KOPT-K1 (cell line): ENCODE data around the gene DRC7.
"Not testable (repeated sequence)": the region's sequence is repeated elsewhere in the genome, so short reads cannot be mapped to it uniquely, and the experiment has no call there.

ENCODE experiments used
- H3K27ac ChIP-seq: fragments of 200-600 bp; sonication (generic); 2 replicates; pipeline ENCODE4 v1.5.1; 2016; ENCODE audit warnings: antibody characterized with exemption, mild to moderate bottlenecking, low read depth, low read length; ENCODE audit not compliant: poor library complexity, severe bottlenecking
- H3K36me3 ChIP-seq: fragments of 200-600 bp; sonication (generic); 2 replicates; pipeline ENCODE4 v1.5.1; 2017; ENCODE audit warnings: antibody characterized with exemption, mild to moderate bottlenecking, low read length, moderate library complexity; ENCODE audit not compliant: insufficient read depth
- H3K9me3 ChIP-seq: fragments of 200-600 bp; sonication (generic); 2 replicates; pipeline ENCODE4 v1.5.1; 2017; ENCODE audit warnings: antibody characterized with exemption, low read length, mild to moderate bottlenecking; ENCODE audit not compliant: insufficient read depth, poor library complexity, severe bottlenecking

DRC7 gene

GRCh38 chr16:57667526-57668262 is 26.9 kb upstream of the DRC7 start:
- H3K9me3 ChIP-seq: no peaks in the 10 kb centered on the region
- H3K27ac ChIP-seq: no peak overlapping the region

DNA sequence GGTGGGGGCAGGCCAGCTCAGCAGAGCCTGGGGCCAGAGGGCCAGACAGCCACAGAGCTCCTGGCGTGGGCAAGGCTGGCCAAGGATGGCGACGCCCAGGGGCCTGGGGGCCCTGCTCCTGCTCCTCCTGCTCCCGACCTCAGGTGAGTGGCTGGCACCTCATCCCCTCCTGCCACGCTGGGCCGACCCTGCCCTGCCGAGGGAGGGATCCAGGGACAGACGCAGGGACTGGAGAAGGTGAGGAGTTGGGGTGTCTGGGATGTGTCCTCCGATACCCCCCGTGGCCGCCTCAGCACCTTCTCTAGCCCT is 26.4 kb upstream of the DRC7 start, which contains the start of gene ADGRG3:
Gene ADGRG3 (plus strand): TSS at position 44 of the 309 bp plus-strand sequence. CDS start 42 bp downstream, at position 86.
- H3K27ac ChIP-seq: no peak within 1 kb of the TSS
- H3K36me3 ChIP-seq: peaks cover 24% of the 10 kb centered on the region
- H3K9me3 ChIP-seq: no peaks in the 10 kb centered on the region

More at GRCh38 chr16:57667526-57668262, 26.9 kb upstream of the DRC7 start:
- peaks cover 29% of the 10 kb centered on the region for H3K36me3 ChIP-seq

GRCh38 chr16:57668630-57669475 is 25.8 kb upstream of the DRC7 start:
- Histone ChIP-seq H3K9me3 (no peaks in the 10 kb centered on the region), H3K27ac (no peak overlapping the region)

DNA sequence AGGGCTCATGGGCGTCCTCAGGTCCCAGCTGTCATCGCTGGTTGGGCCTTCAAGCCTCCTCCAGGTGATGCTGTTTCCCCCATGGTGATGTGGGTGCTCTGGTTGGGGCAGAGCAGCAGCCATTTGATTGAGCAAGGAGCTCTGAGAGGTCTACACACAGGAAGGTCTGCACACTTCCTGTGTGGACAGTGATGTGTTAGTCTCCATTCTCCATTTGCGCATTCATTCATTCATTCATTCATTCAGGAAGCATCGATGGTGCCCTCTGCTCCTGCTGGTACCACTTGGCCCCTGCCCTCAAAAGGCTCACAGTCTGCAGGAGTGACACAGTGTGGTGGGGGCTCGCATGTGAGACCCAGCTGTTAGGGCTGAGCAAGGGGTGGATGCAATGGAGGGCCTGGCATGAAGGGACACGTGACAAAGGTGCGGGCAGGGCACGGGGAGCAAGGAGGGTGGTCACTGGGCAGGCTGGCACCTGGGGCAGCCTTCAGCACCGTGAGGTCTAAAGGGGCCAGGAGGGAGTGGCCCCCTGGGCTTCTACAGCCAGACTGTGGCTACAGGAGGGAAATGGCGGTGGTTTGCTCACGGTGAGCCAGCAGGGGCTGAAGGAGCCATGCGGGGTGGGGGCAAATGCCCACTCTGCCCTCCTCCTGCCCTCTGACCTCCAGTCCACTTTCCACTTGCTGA is 25.0 kb upstream of the DRC7 start:
- H3K36me3 ChIP-seq: peaks cover 10% of the 10 kb centered on the region
- no peaks in the 10 kb centered on the region for H3K9me3 ChIP-seq
- H3K27ac ChIP-seq: no peak overlapping the region

More at GRCh38 chr16:57668630-57669475, 25.8 kb upstream of the DRC7 start:
- H3K36me3 ChIP-seq: peaks cover 17% of the 10 kb centered on the region

GRCh38 chr16:57670196-57670595 is 24.4 kb upstream of the DRC7 start:
- peaks cover 4% of the 10 kb centered on the region; the same call in 1 of the 2 replicates for H3K36me3 ChIP-seq
- no peak overlapping the region for H3K27ac ChIP-seq
- H3K9me3 ChIP-seq: no peaks in the 10 kb centered on the region

DNA sequence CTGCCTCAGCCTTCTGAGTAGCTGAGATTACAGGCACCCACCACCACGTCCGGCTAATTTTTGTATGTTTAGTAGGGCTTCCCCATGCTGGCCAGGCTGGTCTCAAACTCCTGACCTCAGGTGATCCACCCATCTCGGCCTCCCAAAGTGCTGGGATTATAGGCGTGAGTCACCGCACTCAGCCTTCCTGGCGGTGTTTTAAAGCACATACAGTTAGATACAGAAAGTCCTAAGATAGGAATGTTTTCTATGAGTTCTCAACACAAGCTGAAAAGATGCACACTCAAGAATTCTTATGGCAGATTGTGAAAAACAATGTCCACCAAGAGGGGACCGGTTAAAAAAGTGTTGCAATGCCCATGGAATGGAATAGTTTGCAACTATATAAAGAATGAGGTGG is 23.2 kb upstream of the DRC7 start:
- H3K27ac ChIP-seq, H3K36me3 ChIP-seq, H3K9me3 ChIP-seq: not testable (repeated sequence)

- H3K9me3 ChIP-seq: no peaks in the 10 kb centered on the region
- no peaks in the 10 kb centered on the region for H3K36me3 ChIP-seq
- no peak overlapping the region for H3K27ac ChIP-seq
These were observed 22.2 kb upstream of the DRC7 start for GRCh38 chr16:57672416-57672815.

GRCh38 chr16:57672824-57673223 is 21.8 kb upstream of the DRC7 start:
- Histone ChIP-seq H3K9me3 (no peaks in the 10 kb centered on the region), H3K27ac (no peak overlapping the region), H3K36me3 (no peaks in the 10 kb centered on the region)

- H3K9me3 ChIP-seq: no peaks in the 10 kb centered on the region
- no peaks in the 10 kb centered on the region for H3K36me3 ChIP-seq
- H3K27ac ChIP-seq: no peak overlapping the region
These were observed 18.7 kb upstream of the DRC7 start for GRCh38 chr16:57675741-57676551.

- H3K27ac ChIP-seq: no peak overlapping the region
- H3K9me3 ChIP-seq: no peaks in the 10 kb centered on the region
- no peaks in the 10 kb centered on the region for H3K36me3 ChIP-seq
These were observed 18.0 kb upstream of the DRC7 start for GRCh38 chr16:57676553-57677085.

DNA sequence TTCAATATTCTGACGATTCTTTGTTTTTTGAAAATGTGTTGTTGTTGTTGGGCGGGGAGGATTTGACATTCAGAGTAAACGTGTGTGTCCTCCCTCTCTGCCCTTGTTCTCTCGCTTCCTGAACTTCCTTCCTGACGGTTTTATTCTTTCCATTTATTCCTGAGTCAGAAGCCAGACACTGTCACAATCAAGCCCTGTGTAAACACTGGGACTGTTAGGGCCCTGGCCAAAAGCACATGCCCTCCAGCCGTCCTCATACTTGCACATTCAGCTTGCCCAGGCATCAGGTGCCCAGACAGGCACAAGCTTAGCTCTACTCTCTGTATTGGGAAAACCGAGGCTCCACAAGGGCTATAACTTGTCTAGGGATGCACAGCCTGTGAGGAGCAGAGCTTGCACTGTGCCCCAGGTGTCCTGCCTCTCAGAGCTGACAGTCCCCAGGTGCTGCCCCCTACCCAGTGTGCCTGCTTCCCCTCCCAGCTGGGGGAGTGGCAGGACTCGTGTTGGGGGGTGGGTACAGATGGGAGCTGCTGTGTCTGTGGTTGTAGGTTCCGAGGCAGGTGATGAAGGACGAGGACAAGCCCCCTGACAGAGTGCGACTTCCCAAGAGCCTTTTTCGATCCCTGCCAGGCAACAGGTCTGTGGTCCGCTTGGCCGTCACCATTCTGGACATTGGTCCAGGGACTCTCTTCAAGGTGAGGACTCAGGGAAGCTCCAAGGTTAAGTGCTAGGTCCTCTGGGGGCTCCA is 16.8 kb upstream of the DRC7 start:
- no peak overlapping the region for H3K27ac ChIP-seq
- no peaks in the 10 kb centered on the region for H3K9me3 ChIP-seq
- H3K36me3 ChIP-seq: no peaks in the 10 kb centered on the region

DNA sequence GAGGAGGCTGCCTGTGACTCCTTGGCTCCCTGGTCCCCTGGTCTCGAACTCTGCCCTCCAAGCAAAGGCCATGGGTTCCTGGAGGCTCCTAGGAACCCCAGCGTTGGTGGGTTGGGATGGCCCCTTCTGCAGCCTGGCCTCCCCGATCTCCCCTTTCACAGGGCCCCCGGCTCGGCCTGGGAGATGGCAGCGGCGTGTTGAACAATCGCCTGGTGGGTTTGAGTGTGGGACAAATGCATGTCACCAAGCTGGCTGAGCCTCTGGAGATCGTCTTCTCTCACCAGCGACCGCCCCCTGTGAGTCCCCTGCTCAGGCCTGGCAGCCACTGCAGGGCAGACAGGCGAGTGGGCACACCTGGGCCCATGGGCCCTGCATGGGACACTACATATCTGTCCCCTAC is 15.6 kb upstream of the DRC7 start:
- no peaks in the 10 kb centered on the region for H3K36me3 ChIP-seq
- H3K27ac ChIP-seq: no peak overlapping the region
- no peaks in the 10 kb centered on the region for H3K9me3 ChIP-seq

GRCh38 chr16:57679767-57680482 is 14.7 kb upstream of the DRC7 start:
- H3K36me3 ChIP-seq: no peaks in the 10 kb centered on the region
- no peaks in the 10 kb centered on the region for H3K9me3 ChIP-seq
- H3K27ac ChIP-seq: no peak overlapping the region
